Activated T-cell treated with anti-CD3 and anti-CD28 coated beads, Interleukin-2, amount 50 U/mL, for 24 hours (primary cell): ENCODE results near the gene URB2.
A peak's percentile ranks its signal among the peaks of the same experiment; 100 is the strongest.

Experiments used
- DNase-seq: peaks from one replicate; pipeline ENCODE4 v3.0.0-alpha.2; 2020
- H3K27ac Mint-ChIP-seq: 2 replicates; pipeline ENCODE4 v1.8.0; 2020; ENCODE audit warnings: mild to moderate bottlenecking, mixed read lengths
- H3K27me3 Mint-ChIP-seq: 2 replicates; pipeline ENCODE4 v1.8.0; 2020; ENCODE audit warnings: mixed read lengths
- H3K36me3 Mint-ChIP-seq: 2 replicates; pipeline ENCODE4 v1.8.0; 2020; ENCODE audit warnings: low read depth, mixed read lengths
- H3K4me1 Mint-ChIP-seq: 2 replicates; pipeline ENCODE4 v1.8.0; 2020; ENCODE audit warnings: low read depth, mixed read lengths
- H3K4me3 Mint-ChIP-seq: 2 replicates; pipeline ENCODE4 v1.8.0; 2020; ENCODE audit warnings: mild to moderate bottlenecking, moderate library complexity, mixed read lengths
- H3K9me3 Mint-ChIP-seq: 2 replicates; pipeline ENCODE4 v1.8.0; 2020; ENCODE audit warnings: mixed read lengths

The URB2 gene

GRCh38 chr1:229648406-229648805, 22.4 kb downstream of the URB2 start:
- H3K9me3 Mint-ChIP-seq, result no peaks in the 10 kb centered on the region
- no peaks in the 10 kb centered on the region for H3K27me3 Mint-ChIP-seq
- no peak for DNase-seq
- H3K4me1 Mint-ChIP-seq, result no peaks in the 10 kb centered on the region
- H3K27ac Mint-ChIP-seq, result no peak overlapping the region
- H3K4me3 Mint-ChIP-seq, result no peak overlapping the region
- H3K36me3 Mint-ChIP-seq, result peaks cover 97% of the 10 kb centered on the region

- Mint-ChIP-seq H3K9me3 (no peaks in the 10 kb centered on the region), H3K27me3 (no peaks in the 10 kb centered on the region), H3K36me3 (peaks cover 97% of the 10 kb centered on the region), H3K27ac (no peak overlapping the region), H3K4me1 (no peaks in the 10 kb centered on the region), H3K4me3 (no peak overlapping the region)
- DNase-seq, result no peak
Observed at GRCh38 chr1:229650045-229650444, 24.0 kb downstream of the URB2 start.

GRCh38 chr1:229651546-229651945, 25.5 kb downstream of the URB2 start:
- no peak for DNase-seq
- H3K27ac Mint-ChIP-seq, result no peak overlapping the region
- no peaks in the 10 kb centered on the region for H3K9me3 Mint-ChIP-seq
- no peak overlapping the region for H3K4me3 Mint-ChIP-seq
- no peaks in the 10 kb centered on the region for H3K4me1 Mint-ChIP-seq
- no peaks in the 10 kb centered on the region for H3K27me3 Mint-ChIP-seq
- H3K36me3 Mint-ChIP-seq, result peaks cover 98% of the 10 kb centered on the region

- no peaks in the 10 kb centered on the region for H3K27me3 Mint-ChIP-seq
- peaks cover 98% of the 10 kb centered on the region for H3K36me3 Mint-ChIP-seq
Observed at GRCh38 chr1:229653420-229653819, 27.4 kb downstream of the URB2 start.

GRCh38 chr1:229655781-229656180, 29.7 kb downstream of the URB2 start:
- peak overlapping the region; percentile 69 for H3K27ac Mint-ChIP-seq
- H3K9me3 Mint-ChIP-seq, result no peaks in the 10 kb centered on the region
- H3K36me3 Mint-ChIP-seq, result peaks cover 93% of the 10 kb centered on the region

More at GRCh38 chr1:229653420-229653819, 27.4 kb downstream of the URB2 start:
- H3K27ac Mint-ChIP-seq, result peak overlapping the region; percentile 34
- peaks cover 15% of the 10 kb centered on the region for H3K4me1 Mint-ChIP-seq
- H3K4me3 Mint-ChIP-seq, result no peak overlapping the region
- no peaks in the 10 kb centered on the region for H3K9me3 Mint-ChIP-seq
- no peak for DNase-seq

GRCh38 chr1:229657993-229658755, 32.1 kb downstream of the URB2 start:
- Mint-ChIP-seq H3K36me3 (peaks cover 70% of the 10 kb centered on the region), H3K4me1 (peaks cover 26% of the 10 kb centered on the region), H3K27ac (peak overlapping the region; percentile 78), H3K4me3 (no peak overlapping the region), H3K27me3 (no peaks in the 10 kb centered on the region), H3K9me3 (no peaks in the 10 kb centered on the region)
- DNase-seq, result no peak

More at GRCh38 chr1:229655781-229656180, 29.7 kb downstream of the URB2 start:
- Mint-ChIP-seq H3K27me3 (no peaks in the 10 kb centered on the region), H3K4me1 (peaks cover 16% of the 10 kb centered on the region), H3K4me3 (no peak overlapping the region)
- no peak for DNase-seq

- peak; percentile 79 for DNase-seq
- H3K4me3 Mint-ChIP-seq, result no peak overlapping the region
- H3K4me1 Mint-ChIP-seq, result peaks cover 26% of the 10 kb centered on the region
- peak overlapping the region; percentile 48 for H3K27ac Mint-ChIP-seq
- H3K27me3 Mint-ChIP-seq, result no peaks in the 10 kb centered on the region
- peaks cover 41% of the 10 kb centered on the region for H3K36me3 Mint-ChIP-seq
- no peaks in the 10 kb centered on the region for H3K9me3 Mint-ChIP-seq
Observed at GRCh38 chr1:229661022-229661877, 35.2 kb downstream of the URB2 start.

GRCh38 chr1:229661897-229662296, 35.9 kb downstream of the URB2 start:
- no peak for DNase-seq
- Mint-ChIP-seq H3K4me1 (peaks cover 26% of the 10 kb centered on the region), H3K36me3 (peaks cover 40% of the 10 kb centered on the region), H3K4me3 (no peak overlapping the region), H3K27ac (no peak overlapping the region), H3K27me3 (no peaks in the 10 kb centered on the region), H3K9me3 (no peaks in the 10 kb centered on the region)

GRCh38 chr1:229664133-229664689, 38.2 kb downstream of the URB2 start:
- H3K27ac Mint-ChIP-seq, result no peak overlapping the region
- H3K4me1 Mint-ChIP-seq, result peaks cover 10% of the 10 kb centered on the region
- DNase-seq, result peak; percentile 88
- H3K4me3 Mint-ChIP-seq, result no peak overlapping the region
- no peaks in the 10 kb centered on the region for H3K9me3 Mint-ChIP-seq
- no peaks in the 10 kb centered on the region for H3K27me3 Mint-ChIP-seq
- H3K36me3 Mint-ChIP-seq, result peaks cover 38% of the 10 kb centered on the region

- H3K27me3 Mint-ChIP-seq, result no peaks in the 10 kb centered on the region
- no peak for DNase-seq
- peaks cover 35% of the 10 kb centered on the region for H3K36me3 Mint-ChIP-seq
- H3K9me3 Mint-ChIP-seq, result no peaks in the 10 kb centered on the region
- H3K27ac Mint-ChIP-seq, result no peak overlapping the region
- no peak overlapping the region for H3K4me3 Mint-ChIP-seq
- peaks cover 8% of the 10 kb centered on the region for H3K4me1 Mint-ChIP-seq
Observed at GRCh38 chr1:229665912-229666558, 40.0 kb downstream of the URB2 start.

- Mint-ChIP-seq H3K27me3 (no peaks in the 10 kb centered on the region), H3K9me3 (no peaks in the 10 kb centered on the region), H3K36me3 (peaks cover 35% of the 10 kb centered on the region), H3K4me1 (peaks cover 8% of the 10 kb centered on the region), H3K4me3 (no peak overlapping the region), H3K27ac (no peak overlapping the region)
- no peak for DNase-seq
Observed at GRCh38 chr1:229666585-229666984, 40.5 kb downstream of the URB2 start.

GRCh38 chr1:229669333-229669732, 43.3 kb downstream of the URB2 start:
- H3K4me3 Mint-ChIP-seq, result no peak overlapping the region
- H3K4me1 Mint-ChIP-seq, result peaks cover 22% of the 10 kb centered on the region
- H3K9me3 Mint-ChIP-seq, result no peaks in the 10 kb centered on the region
- H3K36me3 Mint-ChIP-seq, result peaks cover 35% of the 10 kb centered on the region
- no peaks in the 10 kb centered on the region for H3K27me3 Mint-ChIP-seq
- H3K27ac Mint-ChIP-seq, result no peak overlapping the region
- DNase-seq, result no peak

- H3K36me3 Mint-ChIP-seq, result peaks cover 33% of the 10 kb centered on the region
- H3K27ac Mint-ChIP-seq, result no peak overlapping the region
- DNase-seq, result no peak
- no peak overlapping the region for H3K4me3 Mint-ChIP-seq
- no peaks in the 10 kb centered on the region for H3K27me3 Mint-ChIP-seq
- H3K9me3 Mint-ChIP-seq, result no peaks in the 10 kb centered on the region
- peaks cover 23% of the 10 kb centered on the region for H3K4me1 Mint-ChIP-seq
Observed at GRCh38 chr1:229671310-229671709, 45.3 kb downstream of the URB2 start.

GRCh38 chr1:229672246-229672645, 46.2 kb downstream of the URB2 start:
- peaks cover 23% of the 10 kb centered on the region for H3K4me1 Mint-ChIP-seq
- H3K4me3 Mint-ChIP-seq, result no peak overlapping the region
- H3K27ac Mint-ChIP-seq, result no peak overlapping the region
- H3K9me3 Mint-ChIP-seq, result no peaks in the 10 kb centered on the region
- DNase-seq, result no peak
- H3K36me3 Mint-ChIP-seq, result peaks cover 25% of the 10 kb centered on the region
- H3K27me3 Mint-ChIP-seq, result no peaks in the 10 kb centered on the region
